Fibroblast of lung (primary cell): ENCODE measurements around the gene CMTM4. TPM values are rescaled to one million over a fixed set of nuclear protein-coding genes. Genes with fewer than 3 reads are reported as not detected.

Experiments used
- DNase-seq, 2 donors: peaks; one replicate each; pipeline versions ENCODE4 v3.0.0 to v3.0.0-alpha.2; 2010; ENCODE audit warnings: low read depth in 2 of 2
- H2AFZ ChIP-seq: 2 replicates; pipeline ENCODE4 v1.5.1; 2012; ENCODE audit warnings: low read length, control low read depth, inconsistent platforms
- H3K27ac ChIP-seq: 2 replicates; pipeline ENCODE4 v1.5.1; 2011; ENCODE audit warnings: low read length, control low read depth; ENCODE audit not compliant: insufficient read depth
- H3K27me3 ChIP-seq: 2 replicates; pipeline ENCODE4 v1.5.1; 2011; ENCODE audit warnings: mild to moderate bottlenecking, low read length; ENCODE audit not compliant: control insufficient read depth, insufficient read depth
- H3K36me3 ChIP-seq: 2 replicates; pipeline ENCODE4 v1.5.1; 2011; ENCODE audit warnings: low read length; ENCODE audit not compliant: control insufficient read depth, insufficient read depth
- H3K4me1 ChIP-seq: 2 replicates; pipeline ENCODE4 v1.5.1; 2011; ENCODE audit warnings: low read length; ENCODE audit not compliant: control insufficient read depth, insufficient read depth; ENCODE audit errors: extremely low read depth
- H3K4me2 ChIP-seq: 2 replicates; pipeline ENCODE4 v1.5.1; 2011; ENCODE audit warnings: low read length, control low read depth; ENCODE audit not compliant: insufficient read depth; ENCODE audit errors: extremely low read depth
- H3K4me3 ChIP-seq, 4 experiments: fragments of 200-600 bp in 1 of 4; sonication (generic) in 1 of 4; replicated peaks in 1 of 4; 2 replicates each; pipeline ENCODE4 v1.5.1; 2011 to 2016; ENCODE audit warnings: low read length in 4 of 4, low read depth in 3 of 4, mild to moderate bottlenecking in 3 of 4, control low read depth in 2 of 4, inconsistent platforms in 1 of 4, mixed read lengths in 1 of 4; ENCODE audit not compliant: insufficient read depth in 1 of 4; ENCODE audit errors: control extremely low read depth in 1 of 4
- H3K79me2 ChIP-seq: 2 replicates; pipeline ENCODE4 v1.5.1; 2012; ENCODE audit warnings: mild to moderate bottlenecking, low read length, inconsistent platforms; ENCODE audit not compliant: control insufficient read depth, insufficient read depth
- H3K9ac ChIP-seq: 2 replicates; pipeline ENCODE4 v1.5.1; 2011; ENCODE audit warnings: mild to moderate bottlenecking, low read length, control low read depth; ENCODE audit not compliant: insufficient read depth
- H3K9me3 ChIP-seq: 2 replicates; pipeline ENCODE4 v1.5.1; 2012; ENCODE audit warnings: low read depth, low read length; ENCODE audit not compliant: control insufficient read depth, insufficient read depth
- H4K20me1 ChIP-seq: 2 replicates; pipeline ENCODE4 v1.5.1; 2011; ENCODE audit warnings: low read length; ENCODE audit not compliant: control insufficient read depth, insufficient read depth; ENCODE audit errors: extremely low read depth
- CTCF ChIP-seq, 2 donors: IDR thresholded peaks in 1 of 2; conservative IDR thresholded peaks in 1 of 2; 1 replicate in 1 of 2; 2 replicates in 1 of 2; pipeline ENCODE4 v1.5.1; 2011 to 2012; ENCODE audit warnings: low read length in 2 of 2, control low read depth in 1 of 2, inconsistent platforms in 1 of 2, low read depth in 1 of 2, mild to moderate bottlenecking in 1 of 2
- EZH2 ChIP-seq: IDR thresholded peaks from 2 replicates; pipeline ENCODE4 v1.5.1; 2012; ENCODE audit warnings: low read length, control low read depth, mild to moderate bottlenecking; ENCODE audit errors: missing control alignments
- polyA plus RNA-seq, 2 donors: library from polyadenylated mRNA; depleted of rRNA in 1 of 2; stranded (reverse) in 1 of 2; unstranded in 1 of 2; fragments of >200 nt; gene quantifications; 2 replicates each; pipeline ENCODE4 v1.2.1, GENCODE V29; 2011 to 2012; ENCODE audit warnings: missing spikeins in 1 of 2
- total RNA-seq: library from RNA; depleted of rRNA; stranded (reverse); fragments of >200 nt; gene quantifications from 2 replicates; pipeline ENCODE4 v1.2.1, GENCODE V29; 2014

CMTM4 gene
- total and polyA plus RNA-seq, 2 donors (not counting 1 experiment from before 2014, with no cell fraction given): 10.2 to 12.8 TPM

- Histone ChIP-seq H3K9me3 (no peaks in the 10 kb centered on the region), H3K4me1 (no peaks in the 10 kb centered on the region), H3K4me2 (no peak overlapping the region), H3K79me2 (no peaks in the 10 kb centered on the region), H3K36me3 (no peaks in the 10 kb centered on the region), H3K27me3 (no peaks in the 10 kb centered on the region), H3K27ac (no peak overlapping the region), H3K9ac (no peak overlapping the region), H4K20me1 (no peaks in the 10 kb centered on the region), H2AFZ (no peak overlapping the region), H3K4me3 (no peak overlapping the region)
- no peak for DNase-seq
- no peak for TF ChIP-seq EZH2
- TF ChIP-seq CTCF (conservative IDR thresholded peaks at IDR 0.05 in 1 of 2, IDR thresholded peaks at IDR 0.05 in 1 of 2; ENCODE audit: low read depth in 1 of 2, low read length in 2 of 2): no peak
Measured at GRCh38 chr16:66641387-66641786, 55.2 kb downstream of the CMTM4 start.

- no peak for DNase-seq
- Histone ChIP-seq H3K4me1 (no peaks in the 10 kb centered on the region), H2AFZ (no peak overlapping the region), H3K27me3 (no peaks in the 10 kb centered on the region), H3K4me2 (no peak overlapping the region), H3K79me2 (no peaks in the 10 kb centered on the region), H3K9me3 (no peaks in the 10 kb centered on the region), H4K20me1 (no peaks in the 10 kb centered on the region), H3K27ac (no peak overlapping the region), H3K36me3 (no peaks in the 10 kb centered on the region), H3K9ac (no peak overlapping the region), H3K4me3 (no peak overlapping the region)
- TF ChIP-seq EZH2: no peak
- TF ChIP-seq CTCF (conservative IDR thresholded peaks at IDR 0.05 in 1 of 2, IDR thresholded peaks at IDR 0.05 in 1 of 2; ENCODE audit: low read depth in 1 of 2, low read length in 2 of 2): no peak
Measured at GRCh38 chr16:66640724-66641314, 55.7 kb downstream of the CMTM4 start.

GRCh38 chr16:66639091-66639885 is 57.3 kb downstream of the CMTM4 start:
- no peaks in the 10 kb centered on the region for H3K9me3 ChIP-seq
- TF ChIP-seq EZH2 (no peak), CTCF (conservative IDR thresholded peaks at IDR 0.05 in 1 of 2, IDR thresholded peaks at IDR 0.05 in 1 of 2; ENCODE audit: low read depth in 1 of 2, low read length in 2 of 2) (no peak)
- H2AFZ ChIP-seq: no peak overlapping the region
- no peak overlapping the region for H3K4me3 ChIP-seq
- no peaks in the 10 kb centered on the region for H3K4me1 ChIP-seq
- no peaks in the 10 kb centered on the region for H3K79me2 ChIP-seq
- DNase-seq: peak in 1 of 2 donors; percentile 80
- no peak overlapping the region for H3K9ac ChIP-seq
- no peak overlapping the region for H3K27ac ChIP-seq
- no peaks in the 10 kb centered on the region for H3K36me3 ChIP-seq
- no peaks in the 10 kb centered on the region for H3K27me3 ChIP-seq
- no peak overlapping the region for H3K4me2 ChIP-seq
- no peaks in the 10 kb centered on the region for H4K20me1 ChIP-seq
